ENCODE measurements around the gene RAB25.

- no peak for TF ChIP-seq CTCF (IDR thresholded peaks at IDR 0.05)
- no peak for TF ChIP-seq POLR2A (IDR thresholded peaks at IDR 0.05)
- no peak for TF ChIP-seq EP300 (IDR thresholded peaks at IDR 0.05)
Measured at GRCh38 chr1:156062189-156062588, 1.2 kb downstream of the RAB25 start.

All from ovary (tissue), 3 donors.